ENCODE measurements around the gene FAM222B. TPM values are rescaled to one million over a fixed set of nuclear protein-coding genes. Genes with fewer than 3 reads are reported as not detected.

FAM222B gene
- total and polyA plus RNA-seq, 2 donors (not counting 1 experiment from before 2014, with no cell fraction given), result 10.8 to 23.1 TPM

DNA sequence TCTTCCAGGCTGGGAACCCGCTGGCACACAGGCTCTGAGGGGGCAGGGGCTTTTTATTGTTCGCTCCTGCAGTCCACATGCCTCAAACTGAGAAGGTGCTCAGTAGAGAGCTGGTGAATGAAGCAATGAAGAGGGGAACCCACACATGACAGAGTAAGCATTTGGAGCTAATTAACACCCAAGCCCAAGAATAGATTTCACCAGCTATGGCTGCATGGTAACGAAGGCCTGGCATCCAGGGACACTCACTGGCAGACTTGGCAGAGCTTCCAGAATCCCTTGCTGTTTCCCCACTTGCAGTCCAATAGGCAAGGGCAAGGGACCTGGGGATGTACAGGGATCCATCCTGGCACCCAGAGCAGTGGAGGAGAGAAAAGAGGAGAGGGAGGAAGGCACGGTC, 42.8 kb upstream of the FAM222B start:
- peaks cover 0 to 77% of the 10 kb centered on the region in 2 experiments for H3K36me3 ChIP-seq (replicated peaks in 1 of 2; ENCODE audit: control extremely low read depth in 1 of 2, control insufficient read depth in 1 of 2, extremely low read depth in 1 of 2, insufficient read depth in 2 of 2, low read length in 1 of 2)
- peaks cover 48% of the 10 kb centered on the region for H3K4me1 Mint-ChIP-seq
- H4K20me1 ChIP-seq (ENCODE audit: control insufficient read depth, insufficient read depth, low read length, poor library complexity, severe bottlenecking), result peaks cover 94% of the 10 kb centered on the region
- no peaks in the 10 kb centered on the region for H3K27me3 ChIP-seq (replicated peaks in 1 of 4; ENCODE audit: control extremely low read depth in 1 of 4, control insufficient read depth in 3 of 4, insufficient read depth in 4 of 4, low read length in 3 of 4)
- H3K27ac ChIP-seq (ENCODE audit: low read length in 2 of 2), result no peak overlapping the region
- 89% methylated on average over 1 of the region's 4 CpGs for whole genome bisulfite sequencing (ENCODE audit: insufficient coverage)
- no peak overlapping the region for H2AFZ ChIP-seq (ENCODE audit: insufficient read depth, low read depth, low read length, poor library complexity, severe bottlenecking)
- H3K4me2 ChIP-seq (replicated peaks; ENCODE audit: low read depth, low read length, poor library complexity, severe bottlenecking), result no peak overlapping the region
- DNase-seq, result no peak
- H3K9me3 ChIP-seq (ENCODE audit: control extremely low read depth in 1 of 3, control insufficient read depth in 2 of 3, insufficient read depth in 1 of 3, low read length in 2 of 3), result no peaks in the 10 kb centered on the region
- H3K27ac Mint-ChIP-seq, result no peak overlapping the region
- no peak overlapping the region for H3K4me3 ChIP-seq (ENCODE audit: control extremely low read depth in 1 of 5, extremely low read depth in 1 of 5, insufficient read depth in 1 of 5, low read depth in 2 of 5, low read length in 4 of 5)
- peaks cover 22 to 37% of the 10 kb centered on the region in 2 donors for H3K4me1 ChIP-seq (ENCODE audit: control insufficient read depth in 2 of 2, insufficient read depth in 2 of 2, low read length in 2 of 2)
- H3K79me2 ChIP-seq (ENCODE audit: control insufficient read depth, insufficient read depth, low read length), result peaks cover 72% of the 10 kb centered on the region
- POLR2A ChIA-PET, result no interaction called here
- ATAC-seq (ENCODE audit: low read depth), result no peak
- intact Hi-C loops (cut with micrococcal nuclease), result no loop called here
- no peaks in the 10 kb centered on the region for H3K27me3 Mint-ChIP-seq
- CTCF ChIA-PET, result interaction anchor here (0.7 kb wide), 1 partner anchor 16 kb away, joined by 3 read pairs; no protein-coding TSS in a partner anchor
- no peak overlapping the region for H3K4me3 Mint-ChIP-seq
- no peak overlapping the region for H3K9ac ChIP-seq (ENCODE audit: low read length)
- H3K9me3 Mint-ChIP-seq (ENCODE audit: insufficient read depth), result no peaks in the 10 kb centered on the region
- TF ChIP-seq, protein P1, sequence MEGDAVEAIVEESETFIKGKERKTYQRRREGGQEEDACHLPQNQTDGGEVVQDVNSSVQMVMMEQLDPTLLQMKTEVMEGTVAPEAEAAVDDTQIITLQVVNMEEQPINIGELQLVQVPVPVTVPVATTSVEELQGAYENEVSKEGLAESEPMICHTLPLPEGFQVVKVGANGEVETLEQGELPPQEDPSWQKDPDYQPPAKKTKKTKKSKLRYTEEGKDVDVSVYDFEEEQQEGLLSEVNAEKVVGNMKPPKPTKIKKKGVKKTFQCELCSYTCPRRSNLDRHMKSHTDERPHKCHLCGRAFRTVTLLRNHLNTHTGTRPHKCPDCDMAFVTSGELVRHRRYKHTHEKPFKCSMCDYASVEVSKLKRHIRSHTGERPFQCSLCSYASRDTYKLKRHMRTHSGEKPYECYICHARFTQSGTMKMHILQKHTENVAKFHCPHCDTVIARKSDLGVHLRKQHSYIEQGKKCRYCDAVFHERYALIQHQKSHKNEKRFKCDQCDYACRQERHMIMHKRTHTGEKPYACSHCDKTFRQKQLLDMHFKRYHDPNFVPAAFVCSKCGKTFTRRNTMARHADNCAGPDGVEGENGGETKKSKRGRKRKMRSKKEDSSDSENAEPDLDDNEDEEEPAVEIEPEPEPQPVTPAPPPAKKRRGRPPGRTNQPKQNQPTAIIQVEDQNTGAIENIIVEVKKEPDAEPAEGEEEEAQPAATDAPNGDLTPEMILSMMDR (IDR thresholded peaks at IDR 0.05), result no peak
- TF ChIP-seq EZH2 (IDR thresholded peaks at IDR 0.05; ENCODE audit: borderline replicate concordance, insufficient read depth, low read depth, low read length, poor library complexity, severe bottlenecking), result no peak

DNA sequence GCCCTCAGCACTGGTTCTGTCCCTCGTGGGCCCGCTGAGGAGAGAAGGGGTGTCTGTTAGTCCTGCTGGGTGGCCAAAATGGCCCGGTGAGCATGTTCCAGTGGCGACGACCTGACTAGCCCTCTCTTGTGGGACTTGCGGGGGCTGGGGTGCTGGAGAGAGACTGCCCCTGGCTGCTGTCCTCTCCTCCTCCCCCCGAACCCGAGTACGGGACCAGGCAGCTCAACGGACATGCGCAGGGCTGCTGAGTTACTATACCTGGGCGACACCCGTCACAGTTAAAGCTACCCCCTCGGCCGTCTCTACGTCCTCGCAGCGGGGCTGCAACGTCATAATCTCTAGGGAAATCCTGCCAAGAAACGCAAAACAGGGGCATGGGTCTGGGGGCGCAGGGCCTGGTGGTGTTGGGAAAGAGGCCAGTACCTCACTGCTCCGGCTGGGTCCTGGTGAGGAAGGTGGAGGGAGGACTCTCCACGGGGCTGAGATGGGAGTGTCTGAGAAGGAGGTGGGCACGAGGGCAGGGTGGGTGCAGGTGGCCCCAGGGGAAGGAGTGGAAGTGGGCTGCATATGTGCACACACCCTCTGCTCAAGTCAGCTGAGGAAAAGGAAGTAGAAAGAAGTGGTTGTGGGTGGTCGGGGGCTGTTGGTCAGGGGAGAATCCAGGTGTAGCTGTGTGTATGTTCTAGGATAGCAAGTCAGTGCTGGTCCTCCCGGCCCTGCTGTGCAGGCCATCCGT, 41.5 kb upstream of the FAM222B start:
- Histone ChIP-seq H3K79me2 (ENCODE audit: control insufficient read depth, insufficient read depth, low read length) (peaks cover 60% of the 10 kb centered on the region), H3K4me2 (replicated peaks; ENCODE audit: low read depth, low read length, poor library complexity, severe bottlenecking) (no peak overlapping the region), H2AFZ (ENCODE audit: insufficient read depth, low read depth, low read length, poor library complexity, severe bottlenecking) (no peak overlapping the region), H4K20me1 (ENCODE audit: control insufficient read depth, insufficient read depth, low read length, poor library complexity, severe bottlenecking) (peaks cover 95% of the 10 kb centered on the region), H3K27ac (ENCODE audit: low read length in 2 of 2) (no peak overlapping the region), H3K27me3 (replicated peaks in 1 of 4; ENCODE audit: control extremely low read depth in 1 of 4, control insufficient read depth in 3 of 4, insufficient read depth in 4 of 4, low read length in 3 of 4) (no peaks in the 10 kb centered on the region), H3K4me1 (ENCODE audit: control insufficient read depth in 2 of 2, insufficient read depth in 2 of 2, low read length in 2 of 2) (peaks cover 21 to 28% of the 10 kb centered on the region in 2 donors), H3K4me3 (ENCODE audit: control extremely low read depth in 1 of 5, extremely low read depth in 1 of 5, insufficient read depth in 1 of 5, low read depth in 2 of 5, low read length in 4 of 5) (no peak overlapping the region), H3K9ac (ENCODE audit: low read length) (no peak overlapping the region), H3K36me3 (replicated peaks in 1 of 2; ENCODE audit: control extremely low read depth in 1 of 2, control insufficient read depth in 1 of 2, extremely low read depth in 1 of 2, insufficient read depth in 2 of 2, low read length in 1 of 2) (peaks cover 0 to 89% of the 10 kb centered on the region in 2 experiments), H3K9me3 (ENCODE audit: control extremely low read depth in 1 of 3, control insufficient read depth in 2 of 3, insufficient read depth in 1 of 3, low read length in 2 of 3) (no peaks in the 10 kb centered on the region)
- Mint-ChIP-seq H3K27ac (no peak overlapping the region), H3K27me3 (no peaks in the 10 kb centered on the region), H3K4me1 (peaks cover 40% of the 10 kb centered on the region), H3K9me3 (ENCODE audit: insufficient read depth) (no peaks in the 10 kb centered on the region), H3K4me3 (no peak overlapping the region)
- ChIA-PET POLR2A (no interaction called here), CTCF (interaction anchor here (0.5 to 2.5 kb wide), 2 partner anchors 25 to 120 kb away, joined by 3 to 13 read pairs; no protein-coding TSS in a partner anchor)
- ATAC-seq (ENCODE audit: low read depth), result no peak
- DNase-seq, result no peak
- intact Hi-C loops (cut with micrococcal nuclease), result no loop called here
- TF ChIP-seq, protein P1 (IDR thresholded peaks at IDR 0.05), result no peak
- TF ChIP-seq EZH2 (IDR thresholded peaks at IDR 0.05; ENCODE audit: borderline replicate concordance, insufficient read depth, low read depth, low read length, poor library complexity, severe bottlenecking), result no peak
- 87% methylated on average over 27 of the region's 27 CpGs for WGBS (ENCODE audit: insufficient coverage)
